HG03045 (cell line): ENCODE results near the gene ABCC1.
A peak's percentile ranks its signal among the peaks of the same experiment; 100 is the strongest.
"Not testable (repeated sequence)": the region's sequence is repeated elsewhere in the genome, so short reads cannot be mapped to it uniquely, and the experiment has no call there.

ENCODE experiments used
- ATAC-seq: cut with Tn5 transposase; IDR thresholded peaks from one replicate; pipeline ENCODE4 v1.9.1; 2021; ENCODE audit warnings: mild to moderate bottlenecking, moderate library complexity; ENCODE audit not compliant: unreplicated experiment

Gene ABCC1

GRCh38 chr16:15949210-15950160 lies at the start of gene ABCC1:
Gene ABCC1, plus strand, starts transcription at chr16:15949616. Its CDS starts 136 bp downstream, at chr16:15949752.
- ATAC-seq = peak; percentile 56

DNA sequence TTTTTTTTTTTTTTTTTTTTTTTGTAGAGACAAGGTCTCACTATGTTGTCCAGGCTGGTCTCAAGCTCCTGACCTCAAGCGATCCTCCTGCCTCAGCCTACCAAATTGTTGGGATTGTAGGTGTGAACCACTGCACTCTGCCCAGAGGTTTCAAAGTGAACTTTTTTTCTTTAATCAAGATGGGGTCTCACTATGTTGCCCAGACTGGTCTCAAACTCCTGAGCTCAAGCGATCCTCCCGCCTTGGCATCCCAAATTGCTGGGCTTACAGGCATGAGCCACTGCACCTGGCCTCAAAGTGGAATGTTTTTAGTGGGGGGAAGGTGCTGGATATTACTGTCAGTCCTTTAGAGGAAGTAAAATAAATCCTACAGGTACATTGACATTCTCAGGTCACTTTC lies 49.1 kb upstream of the ABCC1 start:
- ATAC-seq = no peak

- no peak for ATAC-seq
These were observed 48.4 kb upstream of the ABCC1 start for GRCh38 chr16:15900901-15901500.

DNA sequence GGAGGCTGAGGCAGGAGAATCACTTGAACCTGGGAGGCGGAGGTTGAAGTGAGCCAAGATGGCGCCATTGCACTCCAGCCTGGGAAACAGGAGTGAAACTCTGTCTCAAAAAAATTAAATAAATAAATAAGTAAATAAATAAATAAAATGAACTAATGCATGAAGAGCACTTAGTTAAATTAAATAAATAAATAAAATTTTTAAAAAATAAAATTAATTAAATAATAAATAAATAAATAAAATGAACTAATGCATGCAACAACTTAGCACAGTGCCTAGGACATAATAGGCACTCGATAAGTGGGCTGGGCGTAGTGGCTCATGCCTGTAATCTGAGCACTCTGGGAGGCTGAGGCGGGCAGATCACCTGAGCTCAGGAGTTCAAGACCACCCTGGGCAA lies 45.5 kb upstream of the ABCC1 start:
- no peak for ATAC-seq

GRCh38 chr16:15906439-15906838 lies 43.0 kb upstream of the ABCC1 start:
- no peak for ATAC-seq

- ATAC-seq = peak; percentile 98
These were observed 41.4 kb upstream of the ABCC1 start for GRCh38 chr16:15907863-15908478.

- ATAC-seq = no peak
These were observed 38.2 kb upstream of the ABCC1 start for GRCh38 chr16:15911198-15911597.

- no peak for ATAC-seq
These were observed 36.2 kb upstream of the ABCC1 start for GRCh38 chr16:15913046-15913698.

DNA sequence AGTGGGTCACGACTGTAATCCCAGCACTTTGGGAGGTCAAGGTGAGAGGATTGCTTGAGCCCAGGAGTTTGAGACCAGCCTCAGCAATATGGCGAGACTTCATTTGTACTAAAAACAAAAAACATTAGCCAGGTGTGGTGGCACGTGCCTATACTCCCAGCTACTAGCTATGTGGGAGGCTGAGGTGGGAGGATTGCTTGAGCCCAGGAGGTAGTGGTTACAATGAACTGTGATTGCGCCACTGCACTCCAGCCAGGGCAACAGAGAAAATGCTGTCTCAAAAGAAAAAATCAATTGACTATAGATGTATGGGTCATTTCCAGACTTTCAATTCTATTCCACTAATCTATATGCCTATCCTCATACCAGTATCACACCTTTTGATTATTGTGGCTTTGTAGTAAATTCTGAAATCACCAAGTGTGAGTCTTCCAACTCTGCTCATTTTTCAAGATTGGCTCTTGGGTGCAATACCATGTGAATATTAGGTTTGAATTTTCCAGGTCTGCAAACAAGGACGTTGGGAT lies 33.8 kb upstream of the ABCC1 start:
- ATAC-seq = no peak

GRCh38 chr16:15916323-15916722 lies 33.1 kb upstream of the ABCC1 start:
- ATAC-seq = no peak

DNA sequence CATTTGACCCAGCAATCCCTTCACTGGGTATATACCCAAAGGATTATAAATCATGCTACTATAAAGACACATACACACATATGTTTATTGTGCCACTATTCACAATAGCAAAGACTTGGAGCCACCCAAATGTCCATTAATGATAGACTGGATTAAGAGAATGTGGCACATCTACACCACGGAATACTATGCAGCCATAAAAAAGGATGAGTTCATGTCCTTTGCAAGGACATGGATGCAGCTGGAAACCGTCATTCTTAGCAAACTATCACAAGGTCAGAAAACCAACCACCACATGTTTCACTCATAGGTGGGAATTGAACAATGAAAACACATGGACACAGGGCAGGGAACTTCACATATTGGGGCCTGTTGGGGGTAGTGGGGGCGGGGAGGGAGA lies 31.1 kb upstream of the ABCC1 start:
- not testable (repeated sequence) for ATAC-seq

DNA sequence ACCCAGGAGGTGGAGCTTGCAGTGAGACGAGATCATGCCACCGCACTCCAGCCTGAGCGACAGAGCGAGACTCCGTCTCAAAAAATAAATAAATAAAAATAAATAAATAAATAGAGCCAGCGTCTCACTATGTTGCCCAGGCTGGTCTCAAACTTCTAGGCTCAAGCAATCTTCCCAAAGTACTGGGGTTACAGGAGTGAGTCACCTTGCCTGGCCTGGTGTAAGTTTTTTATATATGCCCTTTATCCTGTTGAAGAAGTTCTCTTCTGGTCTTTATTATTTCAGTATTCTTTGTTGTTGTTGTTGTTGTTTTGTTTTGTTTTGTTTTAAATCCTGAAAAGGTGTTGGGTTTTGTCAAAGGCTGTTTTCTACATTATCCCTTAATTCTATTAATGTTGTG lies 30.1 kb upstream of the ABCC1 start:
- ATAC-seq = no peak

- ATAC-seq = no peak
These were observed 24.4 kb upstream of the ABCC1 start for GRCh38 chr16:15924996-15925395.

- ATAC-seq = no peak
These were observed 23.8 kb upstream of the ABCC1 start for GRCh38 chr16:15925631-15926030.

DNA sequence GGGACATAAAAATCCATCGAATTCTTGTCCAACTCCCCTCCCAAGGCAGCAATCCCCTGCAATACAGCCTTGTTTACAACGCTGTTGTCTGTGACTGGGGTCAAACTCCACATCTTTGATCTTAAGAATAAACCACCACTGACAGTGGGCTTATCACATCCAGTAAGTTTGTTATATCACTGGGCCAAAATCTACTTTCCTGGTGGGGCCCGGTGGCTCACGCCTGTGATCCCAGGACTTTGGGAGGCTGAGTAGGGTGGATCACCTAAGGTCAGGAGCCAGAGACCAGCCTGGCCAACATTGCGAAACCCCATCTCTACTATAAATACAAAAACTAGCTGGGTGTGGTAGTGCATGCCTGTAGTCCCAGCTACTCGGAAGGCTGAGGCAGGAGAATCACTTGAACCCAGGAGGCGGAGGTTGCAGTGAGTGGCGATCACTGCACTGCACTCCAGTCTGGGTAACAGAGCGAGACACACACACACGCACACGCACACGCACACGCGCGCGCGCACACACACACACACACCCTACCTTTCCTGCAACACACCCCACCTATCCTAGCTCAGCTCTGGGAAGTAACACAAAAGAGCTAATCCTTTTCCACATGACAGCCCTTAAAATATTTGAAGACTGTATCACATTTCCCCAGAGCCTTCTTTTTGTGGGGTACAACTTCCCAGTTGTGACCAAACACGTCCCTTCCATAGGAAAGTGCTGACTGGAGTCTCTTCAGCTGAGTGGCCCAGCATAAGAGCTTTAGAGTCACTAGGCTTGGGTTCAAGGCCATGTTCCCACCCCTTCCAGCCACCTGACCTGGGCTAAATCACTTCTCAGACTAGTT lies 20.9 kb upstream of the ABCC1 start:
- ATAC-seq = no peak

GRCh38 chr16:15932939-15933338 lies 16.5 kb upstream of the ABCC1 start:
- ATAC-seq = no peak

DNA sequence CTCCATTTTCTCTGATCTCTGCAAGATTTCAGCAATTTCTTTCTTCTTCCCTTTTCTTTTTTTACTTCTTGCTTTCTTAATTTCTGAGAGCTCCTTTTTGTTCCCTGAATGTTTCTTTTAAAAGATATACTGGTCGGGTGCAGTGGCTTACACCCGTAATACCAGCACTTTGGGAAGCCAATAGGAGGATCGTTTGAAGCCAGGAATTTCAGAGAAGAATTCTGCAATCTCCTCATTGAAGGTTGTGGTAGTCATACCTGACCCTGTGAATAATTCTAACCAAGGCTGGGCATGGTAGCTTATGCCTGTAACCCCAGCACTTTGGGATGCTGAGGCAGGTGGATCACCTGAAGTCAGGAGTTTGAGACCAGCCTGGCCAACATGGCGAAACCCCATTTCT lies 15.6 kb upstream of the ABCC1 start:
- ATAC-seq = no peak

GRCh38 chr16:15934991-15935390 lies 14.4 kb upstream of the ABCC1 start:
- no peak for ATAC-seq

- ATAC-seq = not testable (repeated sequence)
These were observed 12.6 kb upstream of the ABCC1 start for GRCh38 chr16:15936809-15937208.
